Thyroid gland (tissue), 4 donors: ENCODE data around the gene HSPA9. TPM values are rescaled to one million over a fixed set of nuclear protein-coding genes. Genes with fewer than 3 reads are reported as not detected.

ENCODE experiments used
- DNase-seq, 2 donors: peaks; one replicate each; pipeline ENCODE4 v3.0.0-alpha.2; 2019
- H3K27ac ChIP-seq, 3 donors: fragments of 200-600 bp; sonication (generic); 1 replicate in 2 of 3; 2 replicates in 1 of 3; pipeline ENCODE4 v1.5.1; 2016 to 2019; ENCODE audit warnings: mild to moderate bottlenecking in 1 of 3, moderate library complexity in 1 of 3
- H3K27me3 ChIP-seq: fragments of 200-600 bp; sonication (generic); one replicate; pipeline ENCODE4 v1.5.1; 2019
- H3K36me3 ChIP-seq, 2 donors: fragments of 200-600 bp; sonication (generic); one replicate each; pipeline ENCODE4 v1.5.1; 2016 to 2019
- H3K4me1 ChIP-seq, 2 donors: fragments of 200-600 bp; sonication (generic); one replicate each; pipeline ENCODE4 v1.5.1; 2017 to 2019
- H3K4me3 ChIP-seq, 3 donors: fragments of 200-600 bp; sonication (generic); replicated peaks in 1 of 3; 1 replicate in 2 of 3; 2 replicates in 1 of 3; pipeline ENCODE4 v1.5.1; 2016; ENCODE audit warnings: mild to moderate bottlenecking in 1 of 3
- H3K9me3 ChIP-seq: fragments of 200-600 bp; sonication (generic); one replicate; pipeline ENCODE4 v1.5.1; 2017
- POLR2A ChIP-seq, 2 donors: fragments of 450-650 bp; IDR thresholded peaks; one replicate each; pipeline ENCODE4 v1.6.1; 2017; ENCODE audit warnings: antibody characterized with exemption in 2 of 2, mild to moderate bottlenecking in 2 of 2, moderate library complexity in 1 of 2
- WGBS, 2 donors: methylation state at CpG; one replicate each; pipeline ENCODE4 v1.1.5; 2017; 5-methylcytosine and 5-hydroxymethylcytosine counted together
- intact Hi-C: fragments of 100-400 bp; cut with DNase I; formaldehyde crosslinking; loops from one replicate; pipeline ENCODE4 v1.15.1; 2023
- total RNA-seq, 4 donors: library from RNA; depleted of rRNA; stranded (reverse); fragments of >200 nt; gene quantifications; one replicate each; pipeline ENCODE4 v1.2.3, GENCODE V29; 2016
- TF ChIP-seq, protein P1 (sequence below), 6 experiments: fragments of 200-600 bp in 3 of 6; fragments of 450-650 bp in 3 of 6; sonication (generic) in 3 of 6; IDR thresholded peaks; one replicate each; pipeline ENCODE4 v1.5.1; 2016 to 2019; ENCODE audit warnings: antibody characterized with exemption in 6 of 6, mild to moderate bottlenecking in 2 of 6, inconsistent platforms in 1 of 6, moderate library complexity in 1 of 6

HSPA9 gene
- total RNA-seq, 4 donors from 2014 or later, result 253 to 556 (median 406) TPM

- DNase-seq, result no peak
- Histone ChIP-seq H3K4me1 (peaks cover 0 to 23% of the 10 kb centered on the region in 2 donors), H3K4me3 (no peak overlapping the region), H3K27me3 (no peaks in the 10 kb centered on the region), H3K9me3 (no peaks in the 10 kb centered on the region), H3K36me3 (no peaks in the 10 kb centered on the region), H3K27ac (no peak overlapping the region)
- intact Hi-C loops, result no loop called here
- TF ChIP-seq POLR2A (IDR thresholded peaks at IDR 0.05), result no peak
- TF ChIP-seq, protein P1, sequence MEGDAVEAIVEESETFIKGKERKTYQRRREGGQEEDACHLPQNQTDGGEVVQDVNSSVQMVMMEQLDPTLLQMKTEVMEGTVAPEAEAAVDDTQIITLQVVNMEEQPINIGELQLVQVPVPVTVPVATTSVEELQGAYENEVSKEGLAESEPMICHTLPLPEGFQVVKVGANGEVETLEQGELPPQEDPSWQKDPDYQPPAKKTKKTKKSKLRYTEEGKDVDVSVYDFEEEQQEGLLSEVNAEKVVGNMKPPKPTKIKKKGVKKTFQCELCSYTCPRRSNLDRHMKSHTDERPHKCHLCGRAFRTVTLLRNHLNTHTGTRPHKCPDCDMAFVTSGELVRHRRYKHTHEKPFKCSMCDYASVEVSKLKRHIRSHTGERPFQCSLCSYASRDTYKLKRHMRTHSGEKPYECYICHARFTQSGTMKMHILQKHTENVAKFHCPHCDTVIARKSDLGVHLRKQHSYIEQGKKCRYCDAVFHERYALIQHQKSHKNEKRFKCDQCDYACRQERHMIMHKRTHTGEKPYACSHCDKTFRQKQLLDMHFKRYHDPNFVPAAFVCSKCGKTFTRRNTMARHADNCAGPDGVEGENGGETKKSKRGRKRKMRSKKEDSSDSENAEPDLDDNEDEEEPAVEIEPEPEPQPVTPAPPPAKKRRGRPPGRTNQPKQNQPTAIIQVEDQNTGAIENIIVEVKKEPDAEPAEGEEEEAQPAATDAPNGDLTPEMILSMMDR (IDR thresholded peaks at IDR 0.05), result no peak
- 71 to 77% methylated on average over 6 of the region's 6 CpGs for WGBS, 2 donors
These were observed 27.3 kb upstream of the HSPA9 start for GRCh38 chr5:138602371-138603000.

- WGBS, 2 donors, result 61 to 76% methylated on average over 3 of the region's 3 CpGs
- Histone ChIP-seq H3K9me3 (no peaks in the 10 kb centered on the region), H3K27ac (no peak overlapping the region), H3K27me3 (no peaks in the 10 kb centered on the region), H3K36me3 (no peaks in the 10 kb centered on the region), H3K4me3 (no peak overlapping the region), H3K4me1 (peaks cover 0 to 28% of the 10 kb centered on the region in 2 donors)
- TF ChIP-seq, protein P1 (IDR thresholded peaks at IDR 0.05), result no peak
- no peak for TF ChIP-seq POLR2A (IDR thresholded peaks at IDR 0.05)
- intact Hi-C loops, result no loop called here
- DNase-seq, result peak; percentile 31 to 33
These were observed 26.2 kb upstream of the HSPA9 start for GRCh38 chr5:138601444-138601843.

GRCh38 chr5:138600446-138600845, 25.2 kb upstream of the HSPA9 start:
- intact Hi-C loops, result no loop called here
- H3K4me3 ChIP-seq, result no peak overlapping the region
- no peaks in the 10 kb centered on the region for H3K27me3 ChIP-seq
- H3K27ac ChIP-seq, result no peak overlapping the region
- no peaks in the 10 kb centered on the region for H3K36me3 ChIP-seq
- no peak for DNase-seq
- 90 to 100% methylated on average over 3 of the region's 3 CpGs for WGBS, 2 donors
- no peaks in the 10 kb centered on the region for H3K9me3 ChIP-seq
- TF ChIP-seq, protein P1 (IDR thresholded peaks at IDR 0.05), result no peak
- no peak for TF ChIP-seq POLR2A (IDR thresholded peaks at IDR 0.05)
- H3K4me1 ChIP-seq, result peaks cover 3 to 35% of the 10 kb centered on the region in 2 donors

GRCh38 chr5:138597661-138598400, 22.6 kb upstream of the HSPA9 start:
- Histone ChIP-seq H3K27me3 (no peaks in the 10 kb centered on the region), H3K9me3 (no peaks in the 10 kb centered on the region), H3K4me3 (no peak overlapping the region), H3K4me1 (peaks cover 3 to 27% of the 10 kb centered on the region in 2 donors), H3K27ac (no peak overlapping the region), H3K36me3 (no peaks in the 10 kb centered on the region)
- intact Hi-C loops, result no loop called here
- 76% methylated on average over 9 of the region's 9 CpGs for whole genome bisulfite sequencing, 2 donors
- TF ChIP-seq, protein P1 (IDR thresholded peaks at IDR 0.05), result no peak
- TF ChIP-seq POLR2A (IDR thresholded peaks at IDR 0.05), result no peak
- DNase-seq, result no peak
